ENCODE data around the gene MDFI.

Gene MDFI

GRCh38 chr6:41683273-41683522, 44.9 kb downstream of the MDFI start:
- TF ChIP-seq RARB (CRISPR knock-in tag; IDR thresholded peaks at IDR 0.05) (no peak), CSRNP3 (CRISPR knock-in tag; IDR thresholded peaks at IDR 0.05) (no peak), PPARA (CRISPR knock-in tag; IDR thresholded peaks at IDR 0.05; ENCODE audit: borderline replicate concordance) (no peak), ARNTL (CRISPR knock-in tag; IDR thresholded peaks at IDR 0.05; ENCODE audit: borderline replicate concordance, low read depth) (no peak), CREB5 (CRISPR knock-in tag; IDR thresholded peaks at IDR 0.05; ENCODE audit: low read depth) (no peak), TOX (CRISPR knock-in tag; IDR thresholded peaks at IDR 0.05; ENCODE audit: borderline replicate concordance) (no peak), TCF4 (CRISPR knock-in tag; IDR thresholded peaks at IDR 0.05; ENCODE audit: borderline replicate concordance) (no peak), PATZ1 (CRISPR knock-in tag; IDR thresholded peaks at IDR 0.05; ENCODE audit: borderline replicate concordance) (no peak), GLIS3 (CRISPR knock-in tag; IDR thresholded peaks at IDR 0.05) (no peak), ZFP30 (CRISPR knock-in tag; IDR thresholded peaks at IDR 0.05) (no peak), ESRRG (CRISPR knock-in tag; IDR thresholded peaks at IDR 0.05) (no peak)
- no peak for ATAC-seq

GRCh38 chr6:41683523-41684310, 45.4 kb downstream of the MDFI start:
- TF ChIP-seq CSDC2 (CRISPR knock-in tag; IDR thresholded peaks at IDR 0.05) (no peak), TOX (CRISPR knock-in tag; IDR thresholded peaks at IDR 0.05; ENCODE audit: borderline replicate concordance) (no peak), ZNF70 (CRISPR knock-in tag; IDR thresholded peaks at IDR 0.05) (no peak), PPARA (CRISPR knock-in tag; IDR thresholded peaks at IDR 0.05; ENCODE audit: borderline replicate concordance) (no peak), GLIS3 (CRISPR knock-in tag; IDR thresholded peaks at IDR 0.05) (no peak), ZFP30 (CRISPR knock-in tag; IDR thresholded peaks at IDR 0.05) (no peak), ZNF8 (CRISPR knock-in tag; IDR thresholded peaks at IDR 0.05) (no peak), ZNF565 (CRISPR knock-in tag; conservative IDR thresholded peaks at IDR 0.05; ENCODE audit: low read depth) (no peak), ISL1 (CRISPR knock-in tag; IDR thresholded peaks at IDR 0.05) (no peak), ESRRG (CRISPR knock-in tag; IDR thresholded peaks at IDR 0.05) (no peak)
- ATAC-seq = peak; percentile 90

- no peak for ATAC-seq
- TF ChIP-seq CSRNP3 (CRISPR knock-in tag; IDR thresholded peaks at IDR 0.05) = no peak
- TF ChIP-seq GLIS3 (CRISPR knock-in tag; IDR thresholded peaks at IDR 0.05) = no peak
- TF ChIP-seq ZFP30 (CRISPR knock-in tag; IDR thresholded peaks at IDR 0.05) = no peak
- TF ChIP-seq TOX (CRISPR knock-in tag; IDR thresholded peaks at IDR 0.05; ENCODE audit: borderline replicate concordance) = no peak
- no peak for TF ChIP-seq ISL1 (CRISPR knock-in tag; IDR thresholded peaks at IDR 0.05)
- TF ChIP-seq ZNF70 (CRISPR knock-in tag; IDR thresholded peaks at IDR 0.05) = no peak
- TF ChIP-seq ZFP3 (CRISPR knock-in tag; IDR thresholded peaks at IDR 0.05) = no peak
- TF ChIP-seq RARB (CRISPR knock-in tag; IDR thresholded peaks at IDR 0.05) = no peak
- TF ChIP-seq BACH2 (CRISPR knock-in tag; IDR thresholded peaks at IDR 0.05; ENCODE audit: borderline replicate concordance) = no peak
- TF ChIP-seq SNAI2 (CRISPR knock-in tag; IDR thresholded peaks at IDR 0.05) = no peak
- TF ChIP-seq TSHZ2 (CRISPR knock-in tag; IDR thresholded peaks at IDR 0.05) = no peak
Observed at GRCh38 chr6:41684311-41685180, 46.3 kb downstream of the MDFI start.
